Right cardiac atrium (tissue), 5 donors: ENCODE measurements around the gene CRX. TPM values are rescaled to one million over a fixed set of nuclear protein-coding genes. Genes with fewer than 3 reads are reported as not detected.

Source experiments
- ATAC-seq, 2 donors: fragments of 200-7000 bp; cut with Tn5 transposase; one replicate each; pipeline versions ENCODE4 v1.8.0 to v1.9.1; 2020; ENCODE audit warnings: moderate library complexity in 2 of 2, mild to moderate bottlenecking in 1 of 2
- DNase-seq, 3 donors: peaks; one replicate each; pipeline ENCODE4 v3.0.0-alpha.2; 2020
- H3K27ac ChIP-seq: one replicate; pipeline ENCODE4 v1.5.1; 2013; ENCODE audit warnings: mild to moderate bottlenecking, low read length, control low read depth, moderate library complexity
- H3K27me3 ChIP-seq: one replicate; pipeline ENCODE4 v1.6.1; 2013; ENCODE audit not compliant: control insufficient read depth, insufficient read depth
- H3K4me1 ChIP-seq: one replicate; pipeline ENCODE4 v1.6.1; 2013; ENCODE audit warnings: low read length; ENCODE audit not compliant: control insufficient read depth, insufficient read depth
- H3K4me3 ChIP-seq: one replicate; pipeline ENCODE4 v1.5.1; 2013; ENCODE audit warnings: low read length, control low read depth
- H3K9me3 ChIP-seq: one replicate; pipeline ENCODE4 v1.6.1; 2013; ENCODE audit warnings: low read length; ENCODE audit not compliant: control insufficient read depth
- WGBS: extraction: QIAGEN DNeasy Blood & Tissue Kit; methylation state at CpG from one replicate; pipeline ENCODE4 v1.1.7; 2013; 5-methylcytosine and 5-hydroxymethylcytosine counted together
- intact Hi-C, 4 donors: fragments of 100-400 bp; cut with DNase I; formaldehyde crosslinking; loops; one replicate each; pipeline versions ENCODE4 v1.11.0 to v1.14.0; 2022 to 2023
- polyA plus RNA-seq: library from polyadenylated mRNA; stranded (reverse); fragments of 200-250 nt; gene quantifications from one replicate; pipeline ENCODE4 v1.2.3, GENCODE V29; 2013
- total RNA-seq, 4 donors: library from RNA; stranded (reverse); fragmentation: NEBNext Ultra II Directional; extraction: Animal tissue kit (Norgen Biotek cat#: 25700); gene quantifications; one replicate each; pipeline ENCODE4 v1.2.1, GENCODE V29; 2021
- donor health status: healthy with polysubstance abuse.
- donor health status: DM: no; HTN: yes; CAD: no.
- donor health status: DM: no; HTN: no; CAD: no.
- donor health status: DM: no; HTN: yes; CAD: no; lungs with severe emphysema.
- donor health status: DM: yes; HTN: yes; CAD: no.

The CRX gene
- total and polyA plus RNA-seq, 5 donors: not detected

- no peak for DNase-seq
- intact Hi-C loops: no loop called here
- WGBS: 35% methylated on average over 2 of the region's 2 CpGs
Measured at GRCh38 chr19:47891622-47891922, 69.8 kb downstream of the CRX start.

GRCh38 chr19:47891923-47892666 lies 70.4 kb downstream of the CRX start:
- H3K4me3 ChIP-seq: no peak overlapping the region
- DNase-seq (no peak), ATAC-seq (peak in 1 of 2 donors; percentile 24)
- peaks cover 2% of the 10 kb centered on the region for H3K9me3 ChIP-seq
- WGBS: 33% methylated on average over 7 of the region's 7 CpGs
- H3K27me3 ChIP-seq: no peaks in the 10 kb centered on the region
- no peak overlapping the region for H3K27ac ChIP-seq
- peaks cover 1% of the 10 kb centered on the region for H3K4me1 ChIP-seq
- intact Hi-C loops: no loop called here

More at GRCh38 chr19:47891622-47891922, 69.8 kb downstream of the CRX start:
- no peak for ATAC-seq
- H3K9me3 ChIP-seq: peaks cover 2% of the 10 kb centered on the region
- H3K4me1 ChIP-seq: peaks cover 1% of the 10 kb centered on the region
- H3K27me3 ChIP-seq: no peaks in the 10 kb centered on the region
- no peak overlapping the region for H3K4me3 ChIP-seq
- H3K27ac ChIP-seq: no peak overlapping the region

Other genes starting within 250 kb of the CRX start
- under 1 TPM in 1 of 4 donors, not detected in 3; 0.23 TPM for gene ZNF541, start 248.8 kb upstream of the CRX start, total RNA-seq
- 0.20 TPM for gene ZNF541, start 248.8 kb upstream of the CRX start, polyA plus RNA-seq
- 10 to 100 TPM in 2 of 4 donors, 1 to 10 TPM in 2; 9.7 to 13.6 (median 11.0) TPM for gene BICRA, start 212.8 kb upstream of the CRX start, total RNA-seq
- 9.2 TPM for gene BICRA, start 212.8 kb upstream of the CRX start, polyA plus RNA-seq
- 10 to 100 TPM; 32.8 to 61.9 (median 49.1) TPM for gene EHD2, start 108.5 kb upstream of the CRX start, total RNA-seq
- gene EHD2, start 108.5 kb upstream of the CRX start, polyA plus RNA-seq: 34.8 TPM
- 100 to 1,000 TPM; 191 to 248 (median 237) TPM for gene NOP53, start 76.4 kb upstream of the CRX start, total RNA-seq
- gene NOP53, start 76.4 kb upstream of the CRX start, polyA plus RNA-seq: 322 TPM
- 1,000 to 10,000 TPM in 2 of 4 donors, 100 to 1,000 TPM in 2; 857 to 1,126 (median 1,037) TPM for gene SELENOW, start 43.2 kb upstream of the CRX start, total RNA-seq
- 1,795 TPM for gene SELENOW, start 43.2 kb upstream of the CRX start, polyA plus RNA-seq
- not detected for gene TPRX1, start 17.4 kb upstream of the CRX start, total RNA-seq
- not detected for gene TPRX1, start 17.4 kb upstream of the CRX start, polyA plus RNA-seq
- not detected for gene TPRX2, start 37.3 kb downstream of the CRX start, total RNA-seq
- not detected for gene TPRX2, start 37.3 kb downstream of the CRX start, polyA plus RNA-seq
- gene SULT2A1, start 64.4 kb downstream of the CRX start, total RNA-seq: not detected
- not detected for gene SULT2A1, start 64.4 kb downstream of the CRX start, polyA plus RNA-seq
- gene BSPH1, start 170.2 kb downstream of the CRX start, total RNA-seq: not detected
- not detected for gene BSPH1, start 170.2 kb downstream of the CRX start, polyA plus RNA-seq
- not detected for gene ELSPBP1, start 172.7 kb downstream of the CRX start, total RNA-seq
- gene ELSPBP1, start 172.7 kb downstream of the CRX start, polyA plus RNA-seq: not detected
- gene CABP5, start 222.1 kb downstream of the CRX start, total RNA-seq: not detected
- not detected for gene CABP5, start 222.1 kb downstream of the CRX start, polyA plus RNA-seq